Measurements from ENCODE around the gene PIGH. TPM values are rescaled to one million over a fixed set of nuclear protein-coding genes. Genes with fewer than 3 reads are reported as not detected.

The PIGH gene, protein sequence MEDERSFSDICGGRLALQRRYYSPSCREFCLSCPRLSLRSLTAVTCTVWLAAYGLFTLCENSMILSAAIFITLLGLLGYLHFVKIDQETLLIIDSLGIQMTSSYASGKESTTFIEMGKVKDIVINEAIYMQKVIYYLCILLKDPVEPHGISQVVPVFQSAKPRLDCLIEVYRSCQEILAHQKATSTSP
- 10 to 100 TPM; 19.2 to 48.8 (median 23.8) TPM for total RNA-seq

DNA sequence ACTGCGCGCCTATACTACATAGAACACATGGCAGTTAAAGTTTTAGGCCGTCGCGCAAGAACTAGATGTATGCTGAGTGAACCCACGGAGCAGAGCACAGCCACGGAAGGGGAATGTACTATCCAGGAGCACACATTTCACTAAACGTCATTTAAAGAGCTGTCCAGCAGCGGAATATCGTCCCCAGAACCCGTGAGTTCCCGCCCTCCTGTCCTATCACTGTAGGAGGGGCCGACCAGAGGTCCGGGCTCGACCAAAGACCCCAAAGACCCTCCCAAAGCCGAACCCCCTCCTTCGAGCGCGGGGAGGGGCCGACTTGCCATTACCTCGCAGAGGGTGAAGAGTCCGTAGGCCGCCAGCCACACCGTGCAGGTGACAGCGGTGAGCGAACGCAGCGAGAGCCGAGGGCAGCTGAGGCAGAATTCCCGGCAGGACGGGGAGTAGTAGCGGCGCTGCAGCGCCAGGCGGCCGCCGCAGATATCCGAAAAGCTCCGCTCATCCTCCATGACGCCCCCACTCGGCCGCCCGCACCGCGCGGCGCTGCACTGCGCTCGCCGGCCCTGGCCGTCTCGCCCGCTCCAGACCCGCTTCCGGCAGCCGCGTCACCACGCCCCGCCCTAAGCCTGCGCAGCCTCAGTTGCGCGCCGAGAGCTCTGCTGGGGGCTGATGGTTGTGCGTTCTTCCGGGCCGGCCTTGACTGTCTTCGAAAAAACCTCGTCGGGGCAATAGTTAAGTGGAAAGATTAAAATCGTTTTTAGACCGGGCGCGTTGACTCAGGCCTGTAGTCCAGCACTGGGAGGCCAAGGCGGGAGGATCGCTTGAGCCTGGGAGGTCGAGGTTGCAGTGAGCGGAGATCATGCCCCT, at the start of gene PIGH:
PIGH (minus strand) TSS at position 571 of the 864 bp plus-strand sequence; CDS start at position 506, 65 bp downstream.
- peak; percentile 68 to 75 for DNase-seq (ENCODE audit: low spot score in 2 of 2)
- peak; percentile 62 to 89 for TF ChIP-seq EP300 (IDR thresholded peaks at IDR 0.05)
- TF ChIP-seq, protein P1, sequence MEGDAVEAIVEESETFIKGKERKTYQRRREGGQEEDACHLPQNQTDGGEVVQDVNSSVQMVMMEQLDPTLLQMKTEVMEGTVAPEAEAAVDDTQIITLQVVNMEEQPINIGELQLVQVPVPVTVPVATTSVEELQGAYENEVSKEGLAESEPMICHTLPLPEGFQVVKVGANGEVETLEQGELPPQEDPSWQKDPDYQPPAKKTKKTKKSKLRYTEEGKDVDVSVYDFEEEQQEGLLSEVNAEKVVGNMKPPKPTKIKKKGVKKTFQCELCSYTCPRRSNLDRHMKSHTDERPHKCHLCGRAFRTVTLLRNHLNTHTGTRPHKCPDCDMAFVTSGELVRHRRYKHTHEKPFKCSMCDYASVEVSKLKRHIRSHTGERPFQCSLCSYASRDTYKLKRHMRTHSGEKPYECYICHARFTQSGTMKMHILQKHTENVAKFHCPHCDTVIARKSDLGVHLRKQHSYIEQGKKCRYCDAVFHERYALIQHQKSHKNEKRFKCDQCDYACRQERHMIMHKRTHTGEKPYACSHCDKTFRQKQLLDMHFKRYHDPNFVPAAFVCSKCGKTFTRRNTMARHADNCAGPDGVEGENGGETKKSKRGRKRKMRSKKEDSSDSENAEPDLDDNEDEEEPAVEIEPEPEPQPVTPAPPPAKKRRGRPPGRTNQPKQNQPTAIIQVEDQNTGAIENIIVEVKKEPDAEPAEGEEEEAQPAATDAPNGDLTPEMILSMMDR (IDR thresholded peaks at IDR 0.05), result peak; percentile 39 to 85 (median 62)
- peak; percentile 75 to 89 for TF ChIP-seq POLR2A (IDR thresholded peaks at IDR 0.05)
- Histone ChIP-seq H3K36me3 (no peaks in the 10 kb centered on the region), H3K27me3 (no peaks in the 10 kb centered on the region), H3K9me3 (no peaks in the 10 kb centered on the region), H3K4me3 (peak within 1 kb of the TSS; percentile 90 to 95 (median 92)), H3K4me1 (peaks cover 0 to 23% (median 0%) of the 10 kb centered on the region in 4 donors), H3K27ac (peak within 1 kb of the TSS; percentile 90 to 97 (median 92))
- WGBS, 2 donors, result 4 to 6% methylated on average over 32 to 72 of the region's 77 CpGs

- no peak overlapping the region for H3K27ac ChIP-seq
- TF ChIP-seq, protein P1 (IDR thresholded peaks at IDR 0.05), result no peak
- TF ChIP-seq EP300 (IDR thresholded peaks at IDR 0.05) (no peak), POLR2A (IDR thresholded peaks at IDR 0.05) (no peak)
- no peaks in the 10 kb centered on the region for H3K4me1 ChIP-seq
- WGBS, 2 donors, result 96 to 97% methylated on average over 3 of the region's 3 CpGs
- no peak overlapping the region for H3K4me3 ChIP-seq
- H3K36me3 ChIP-seq, result peaks cover 0 to 55% (median 12%) of the 10 kb centered on the region in 3 donors
- H3K9me3 ChIP-seq, result no peaks in the 10 kb centered on the region
- no peaks in the 10 kb centered on the region for H3K27me3 ChIP-seq
- DNase-seq (ENCODE audit: low spot score in 2 of 2), result no peak
These were observed 46.1 kb upstream of the PIGH start for GRCh38 chr14:67646131-67646530.

DNA sequence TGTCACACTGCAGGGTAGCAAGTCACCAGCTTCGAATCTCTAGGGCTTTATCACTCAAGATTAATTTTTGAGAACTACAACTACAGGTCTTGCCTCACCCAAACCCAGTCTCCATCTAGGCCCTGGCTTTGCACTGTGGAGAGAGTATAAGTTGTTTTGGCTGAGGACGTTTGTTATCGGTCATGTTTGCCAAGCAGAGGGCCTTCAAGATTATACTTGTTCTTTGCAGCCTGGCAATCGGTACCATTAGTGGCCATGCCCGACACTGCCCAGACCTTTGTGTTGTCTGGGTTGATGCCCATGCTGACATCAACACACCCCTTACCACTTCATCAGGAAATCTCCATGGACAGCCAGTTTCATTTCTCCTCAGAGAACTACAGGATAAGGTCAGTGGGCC, 45.3 kb upstream of the PIGH start:
- Histone ChIP-seq H3K27ac (no peak overlapping the region), H3K27me3 (no peaks in the 10 kb centered on the region), H3K36me3 (peaks cover 0 to 48% (median 6%) of the 10 kb centered on the region in 3 donors), H3K4me3 (no peak overlapping the region), H3K4me1 (no peaks in the 10 kb centered on the region), H3K9me3 (no peaks in the 10 kb centered on the region)
- WGBS, 2 donors, result 90 to 91% methylated on average over 5 of the region's 5 CpGs
- no peak for DNase-seq (ENCODE audit: low spot score in 2 of 2)
- TF ChIP-seq EP300 (IDR thresholded peaks at IDR 0.05) (no peak), POLR2A (IDR thresholded peaks at IDR 0.05) (no peak)
- TF ChIP-seq, protein P1 (IDR thresholded peaks at IDR 0.05), result no peak

DNA sequence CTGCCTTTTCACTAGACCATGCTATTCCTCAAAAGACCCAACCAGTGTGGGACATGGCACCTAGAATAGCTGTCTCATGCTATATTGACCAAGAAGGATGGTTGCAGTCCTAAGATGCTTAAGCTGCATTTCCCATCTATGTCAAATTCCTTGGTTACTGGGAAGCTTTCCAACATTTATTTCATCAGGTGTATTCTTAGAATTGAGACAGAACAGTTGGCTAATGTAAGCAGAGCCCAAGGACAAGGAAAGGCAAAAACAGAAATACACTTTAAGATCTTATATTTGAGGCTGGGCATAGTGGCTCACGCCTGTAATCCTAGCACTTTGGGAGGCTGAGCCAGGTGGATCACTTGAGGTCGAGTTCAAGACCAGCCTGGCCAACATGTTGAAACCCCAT, 44.4 kb upstream of the PIGH start:
- TF ChIP-seq, protein P1 (IDR thresholded peaks at IDR 0.05), result no peak
- TF ChIP-seq EP300 (IDR thresholded peaks at IDR 0.05) (no peak), POLR2A (IDR thresholded peaks at IDR 0.05) (no peak)
- no peak overlapping the region for H3K4me3 ChIP-seq
- no peak overlapping the region for H3K27ac ChIP-seq
- peaks cover 0 to 38% (median 6%) of the 10 kb centered on the region in 3 donors for H3K36me3 ChIP-seq
- no peaks in the 10 kb centered on the region for H3K4me1 ChIP-seq
- H3K27me3 ChIP-seq, result no peaks in the 10 kb centered on the region
- 90% methylated on average over 2 of the region's 2 CpGs for WGBS, 2 donors
- DNase-seq (ENCODE audit: low spot score in 2 of 2), result no peak
- no peaks in the 10 kb centered on the region for H3K9me3 ChIP-seq

DNA sequence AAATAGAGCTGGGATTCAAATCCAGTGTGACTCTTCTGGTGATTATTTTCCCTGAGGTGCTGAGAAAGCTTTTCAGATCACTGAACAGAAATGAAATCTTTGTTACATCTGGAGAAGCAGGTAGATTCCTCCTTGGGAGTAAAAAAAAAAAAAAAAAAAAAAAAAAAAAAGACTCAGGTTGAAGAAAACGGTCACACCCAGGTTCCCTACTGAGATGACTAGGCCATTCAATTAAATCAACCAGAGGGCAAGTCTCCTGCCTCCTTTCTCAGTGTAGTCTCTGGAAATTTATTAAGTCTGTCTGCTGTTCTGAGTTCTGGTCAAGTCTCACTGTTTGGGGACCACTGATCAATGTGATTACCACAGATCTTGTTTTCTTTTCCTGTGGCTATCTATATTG, 43.6 kb upstream of the PIGH start:
- no peaks in the 10 kb centered on the region for H3K27me3 ChIP-seq
- WGBS, 2 donors, result 73 to 91% methylated on average over 1 of the region's 1 CpG

More for the DNA sequence above, 43.6 kb upstream of the PIGH start:
- H3K4me1 ChIP-seq, result no peaks in the 10 kb centered on the region
- H3K36me3 ChIP-seq, result peaks cover 0 to 31% (median 6%) of the 10 kb centered on the region in 3 donors
- H3K4me3 ChIP-seq, result no peak overlapping the region
- TF ChIP-seq POLR2A (IDR thresholded peaks at IDR 0.05), result no peak
- no peak for TF ChIP-seq EP300 (IDR thresholded peaks at IDR 0.05)
- TF ChIP-seq, protein P1 (IDR thresholded peaks at IDR 0.05), result no peak
- H3K27ac ChIP-seq, result no peak overlapping the region
- H3K9me3 ChIP-seq, result no peaks in the 10 kb centered on the region
- no peak for DNase-seq (ENCODE audit: low spot score in 2 of 2)

All from tibial nerve (tissue), 4 donors.